Spleen (tissue), 11 donors: ENCODE measurements around the gene HDGFL3. TPM values are rescaled to one million over a fixed set of nuclear protein-coding genes. Genes with fewer than 3 reads are reported as not detected.

Source experiments
- DNase-seq: peaks from one replicate; pipeline ENCODE4 v3.0.0-alpha.2; 2020
- H3K27ac ChIP-seq, 8 donors: fragments of 200-600 bp; sonication (generic) in 7 of 8; 1 replicate in 4 of 8; 2 replicates in 4 of 8; pipeline versions ENCODE4 v1.5.0 to v1.8.0; 2016 to 2021; ENCODE audit warnings: inconsistent platforms in 4 of 8, mild to moderate bottlenecking in 4 of 8, moderate library complexity in 1 of 8
- H3K27me3 ChIP-seq, 7 donors: fragments of 200-600 bp; sonication (generic) in 6 of 7; replicated peaks in 1 of 7; 1 replicate in 4 of 7; 2 replicates in 3 of 7; pipeline versions ENCODE4 v1.5.0 to v1.8.0; 2016 to 2021; ENCODE audit warnings: inconsistent platforms in 3 of 7, mild to moderate bottlenecking in 1 of 7
- H3K36me3 ChIP-seq, 6 donors: fragments of 200-600 bp; sonication (generic) in 5 of 6; 1 replicate in 4 of 6; 2 replicates in 2 of 6; pipeline versions ENCODE4 v1.5.0 to v1.8.0; 2016 to 2021; ENCODE audit warnings: inconsistent platforms in 2 of 6
- H3K4me1 ChIP-seq, 6 donors: fragments of 200-600 bp; sonication (generic) in 5 of 6; 1 replicate in 3 of 6; 2 replicates in 3 of 6; pipeline versions ENCODE4 v1.5.0 to v1.8.0; 2016 to 2021; ENCODE audit warnings: inconsistent platforms in 3 of 6
- H3K4me3 ChIP-seq, 8 donors: fragments of 200-600 bp; sonication (generic) in 7 of 8; 1 replicate in 4 of 8; 2 replicates in 4 of 8; pipeline versions ENCODE4 v1.5.0 to v1.8.0; 2016 to 2021; ENCODE audit warnings: inconsistent platforms in 4 of 8, mild to moderate bottlenecking in 4 of 8, moderate library complexity in 2 of 8
- H3K9me3 ChIP-seq, 8 donors: fragments of 200-600 bp; sonication (generic) in 7 of 8; 1 replicate in 4 of 8; 2 replicates in 4 of 8; pipeline versions ENCODE4 v1.5.0 to v1.8.0; 2016 to 2021; ENCODE audit warnings: inconsistent platforms in 4 of 8
- POLR2A ChIP-seq, 3 donors: fragments of 450-650 bp; IDR thresholded peaks; one replicate each; pipeline ENCODE4 v1.5.1; 2017; ENCODE audit warnings: antibody characterized with exemption in 3 of 3, mild to moderate bottlenecking in 1 of 3
- POLR2AphosphoS5 ChIP-seq, 3 donors: sonication (generic); formaldehyde crosslinking; IDR thresholded peaks; one replicate each; pipeline ENCODE4 v1.5.1; 2017; ENCODE audit warnings: antibody characterized with exemption in 3 of 3
- WGBS, 5 donors: extraction: QIAGEN DNeasy Blood & Tissue Kit in 3 of 5; methylation state at CpG; one replicate each; pipeline versions ENCODE4 v1.1.5 to v1.1.7; 2013 to 2018; 5-methylcytosine and 5-hydroxymethylcytosine counted together
- intact Hi-C: fragments of 100-400 bp; cut with DNase I; formaldehyde crosslinking; loops from one replicate; pipeline ENCODE4 v1.15.0; 2023; ENCODE audit warnings: low total_unique reads
- polyA plus RNA-seq, 3 donors: library from polyadenylated mRNA; stranded (reverse); fragments of 200-250 nt; gene quantifications; one replicate each; pipeline ENCODE4 v1.2.1, GENCODE V29; 2013
- total RNA-seq, 7 donors: library from RNA; depleted of rRNA in 3 of 7; stranded (reverse); fragments of >200 nt in 3 of 7; fragmentation: NEBNext Ultra II Directional in 4 of 7; extraction: Animal tissue kit (Norgen Biotek cat#: 25700) in 4 of 7; gene quantifications; one replicate each; pipeline versions ENCODE4 v1.1.0 to v1.2.1, GENCODE V29; 2016 to 2021
- TF ChIP-seq, protein P1 (sequence below), 11 experiments: fragments of 200-600 bp in 7 of 11; fragments of 450-650 bp in 4 of 11; sonication (generic) in 4 of 11; IDR thresholded peaks in 8 of 11; conservative IDR thresholded peaks in 3 of 11; 1 replicate in 7 of 11; 2 replicates in 4 of 11; pipeline versions ENCODE4 v1.4.0 to v1.8.0; 2016 to 2021; ENCODE audit warnings: antibody characterized with exemption in 11 of 11, inconsistent platforms in 4 of 11, mild to moderate bottlenecking in 1 of 11
- donor health status: healthy with polysubstance abuse.
- donor health status: DM: no; HTN: no; CAD: no; lungs with moderate emphysema.
- donor health status: DM: no; HTN: no; CAD: no.
- donor health status: Bipolar disorder and iron deficiency.
- donor health status: healthy.
- donor health status: DM: no; HTN: no; CAD: no.
- donor health status: DM: yes; HTN: yes; CAD: no.

HDGFL3 gene
- total and polyA plus RNA-seq, 10 donors = 4.6 to 35.1 (median 20.6) TPM

DNA sequence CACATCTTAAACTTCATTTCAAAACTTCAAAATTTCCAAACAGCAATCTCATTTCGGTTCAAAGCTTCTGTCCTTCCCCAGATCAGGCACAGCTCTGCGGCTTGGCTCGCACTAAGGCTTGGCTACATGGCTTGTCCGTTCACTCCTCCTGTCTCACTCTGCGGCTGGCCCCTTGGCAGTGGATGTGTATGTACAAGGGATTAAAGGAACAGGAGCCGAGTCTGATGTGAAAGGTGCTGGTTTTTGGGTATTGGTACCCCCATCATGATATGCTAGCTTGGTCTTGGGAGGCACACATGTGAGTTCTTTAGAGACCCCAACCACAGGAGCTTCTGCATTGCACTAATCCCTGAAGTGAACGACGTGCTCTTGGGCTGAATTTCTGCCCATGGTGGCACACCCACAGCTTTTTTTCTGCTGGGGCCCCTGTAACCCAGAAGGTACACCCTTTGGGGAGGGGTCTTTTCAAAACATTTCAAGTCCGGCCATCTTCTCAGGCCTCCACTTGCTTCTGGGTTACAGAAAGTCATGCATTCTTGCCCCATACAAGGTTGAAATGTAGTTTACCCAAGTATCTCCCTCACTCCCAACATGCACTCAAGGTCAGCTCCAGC lies 87.5 kb downstream of the HDGFL3 start:
- 84 to 98% (median 91%) methylated on average over 9 of the region's 9 CpGs for WGBS, 5 donors
- intact Hi-C loops = no loop called here

DNA sequence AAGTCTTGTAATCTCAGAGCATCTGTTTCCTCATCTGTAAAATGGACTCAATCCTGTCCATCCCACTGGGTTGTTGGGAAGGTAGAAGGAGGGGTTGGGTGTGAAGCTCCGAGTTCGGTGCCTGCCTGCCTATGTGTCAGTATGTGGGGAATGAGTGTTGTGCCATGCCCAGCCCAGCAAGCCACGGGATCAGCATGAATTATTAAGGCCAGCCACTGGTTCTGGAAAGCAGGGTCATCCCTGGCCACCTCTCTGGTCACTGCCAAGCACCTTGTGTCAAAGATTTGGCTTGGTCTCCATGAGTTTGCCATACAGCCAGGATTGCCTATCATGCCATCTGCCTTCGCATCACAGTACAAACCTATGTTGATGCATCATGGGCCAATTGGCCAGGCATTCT lies 88.7 kb downstream of the HDGFL3 start:
- intact Hi-C loops = no loop called here
- 85 to 94% (median 90%) methylated on average over 4 of the region's 4 CpGs for WGBS, 5 donors
- H3K27me3 ChIP-seq = no peaks in the 10 kb centered on the region
- H3K9me3 ChIP-seq = no peaks in the 10 kb centered on the region
- no peak overlapping the region for H3K27ac ChIP-seq
- H3K36me3 ChIP-seq = peaks cover 0 to 90% (median 0%) of the 10 kb centered on the region in 6 donors
- DNase-seq = no peak
- no peak for TF ChIP-seq POLR2A (IDR thresholded peaks at IDR 0.05)
- TF ChIP-seq POLR2AphosphoS5 (IDR thresholded peaks at IDR 0.05) = no peak
- TF ChIP-seq, protein P1, sequence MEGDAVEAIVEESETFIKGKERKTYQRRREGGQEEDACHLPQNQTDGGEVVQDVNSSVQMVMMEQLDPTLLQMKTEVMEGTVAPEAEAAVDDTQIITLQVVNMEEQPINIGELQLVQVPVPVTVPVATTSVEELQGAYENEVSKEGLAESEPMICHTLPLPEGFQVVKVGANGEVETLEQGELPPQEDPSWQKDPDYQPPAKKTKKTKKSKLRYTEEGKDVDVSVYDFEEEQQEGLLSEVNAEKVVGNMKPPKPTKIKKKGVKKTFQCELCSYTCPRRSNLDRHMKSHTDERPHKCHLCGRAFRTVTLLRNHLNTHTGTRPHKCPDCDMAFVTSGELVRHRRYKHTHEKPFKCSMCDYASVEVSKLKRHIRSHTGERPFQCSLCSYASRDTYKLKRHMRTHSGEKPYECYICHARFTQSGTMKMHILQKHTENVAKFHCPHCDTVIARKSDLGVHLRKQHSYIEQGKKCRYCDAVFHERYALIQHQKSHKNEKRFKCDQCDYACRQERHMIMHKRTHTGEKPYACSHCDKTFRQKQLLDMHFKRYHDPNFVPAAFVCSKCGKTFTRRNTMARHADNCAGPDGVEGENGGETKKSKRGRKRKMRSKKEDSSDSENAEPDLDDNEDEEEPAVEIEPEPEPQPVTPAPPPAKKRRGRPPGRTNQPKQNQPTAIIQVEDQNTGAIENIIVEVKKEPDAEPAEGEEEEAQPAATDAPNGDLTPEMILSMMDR (IDR thresholded peaks at IDR 0.05 in 8 of 11, conservative IDR thresholded peaks at IDR 0.05 in 3 of 11) = no peak
- no peak overlapping the region for H3K4me3 ChIP-seq
- no peaks in the 10 kb centered on the region for H3K4me1 ChIP-seq

More for the DNA sequence above, 87.5 kb downstream of the HDGFL3 start:
- TF ChIP-seq POLR2A (IDR thresholded peaks at IDR 0.05) (no peak), POLR2AphosphoS5 (IDR thresholded peaks at IDR 0.05) (no peak)
- TF ChIP-seq, protein P1 (IDR thresholded peaks at IDR 0.05 in 8 of 11, conservative IDR thresholded peaks at IDR 0.05 in 3 of 11) = no peak
- peaks cover 0 to 87% (median 0%) of the 10 kb centered on the region in 6 donors for H3K36me3 ChIP-seq
- no peak overlapping the region for H3K4me3 ChIP-seq
- no peak for DNase-seq
- H3K4me1 ChIP-seq = no peaks in the 10 kb centered on the region
- no peaks in the 10 kb centered on the region for H3K9me3 ChIP-seq
- H3K27ac ChIP-seq = no peak overlapping the region
- H3K27me3 ChIP-seq = no peaks in the 10 kb centered on the region

DNA sequence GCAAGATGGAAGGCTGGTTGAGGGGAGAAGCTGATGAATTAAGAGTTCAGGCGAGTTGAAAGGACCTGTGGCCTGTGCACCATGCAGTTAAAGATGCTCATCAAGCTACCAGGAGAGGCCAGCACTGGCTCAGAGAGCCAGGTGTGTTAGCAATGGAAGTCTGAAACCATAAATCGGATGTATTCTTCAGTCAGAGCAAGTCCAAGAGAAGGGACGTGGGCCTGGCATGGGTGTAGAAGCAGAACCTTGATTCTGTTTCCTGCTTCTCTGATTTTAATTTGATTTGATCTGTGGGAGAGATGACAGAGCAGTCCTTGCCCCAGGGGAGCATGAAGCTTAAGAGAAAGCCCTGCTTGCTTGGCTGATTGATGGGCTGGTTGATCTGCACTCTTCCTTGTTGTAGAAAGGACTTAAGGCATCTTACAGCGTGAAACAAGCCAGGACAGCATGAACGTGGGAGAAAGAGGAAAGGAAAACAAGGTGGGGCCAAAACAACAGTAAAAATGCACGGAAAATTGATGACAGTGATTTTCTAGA lies 89.3 kb downstream of the HDGFL3 start:
- peaks cover 0 to 90% (median 0%) of the 10 kb centered on the region in 6 donors for H3K36me3 ChIP-seq
- WGBS, 5 donors = 67 to 79% (median 70%) methylated on average over 6 of the region's 6 CpGs
- intact Hi-C loops = no loop called here
- no peak for DNase-seq
- peaks cover 0 to 5% (median under 1%) of the 10 kb centered on the region in 6 donors for H3K4me1 ChIP-seq
- TF ChIP-seq POLR2A (IDR thresholded peaks at IDR 0.05) = no peak
- H3K9me3 ChIP-seq = no peaks in the 10 kb centered on the region
- H3K4me3 ChIP-seq = no peak overlapping the region
- H3K27ac ChIP-seq = no peak overlapping the region
- H3K27me3 ChIP-seq = no peaks in the 10 kb centered on the region

DNA sequence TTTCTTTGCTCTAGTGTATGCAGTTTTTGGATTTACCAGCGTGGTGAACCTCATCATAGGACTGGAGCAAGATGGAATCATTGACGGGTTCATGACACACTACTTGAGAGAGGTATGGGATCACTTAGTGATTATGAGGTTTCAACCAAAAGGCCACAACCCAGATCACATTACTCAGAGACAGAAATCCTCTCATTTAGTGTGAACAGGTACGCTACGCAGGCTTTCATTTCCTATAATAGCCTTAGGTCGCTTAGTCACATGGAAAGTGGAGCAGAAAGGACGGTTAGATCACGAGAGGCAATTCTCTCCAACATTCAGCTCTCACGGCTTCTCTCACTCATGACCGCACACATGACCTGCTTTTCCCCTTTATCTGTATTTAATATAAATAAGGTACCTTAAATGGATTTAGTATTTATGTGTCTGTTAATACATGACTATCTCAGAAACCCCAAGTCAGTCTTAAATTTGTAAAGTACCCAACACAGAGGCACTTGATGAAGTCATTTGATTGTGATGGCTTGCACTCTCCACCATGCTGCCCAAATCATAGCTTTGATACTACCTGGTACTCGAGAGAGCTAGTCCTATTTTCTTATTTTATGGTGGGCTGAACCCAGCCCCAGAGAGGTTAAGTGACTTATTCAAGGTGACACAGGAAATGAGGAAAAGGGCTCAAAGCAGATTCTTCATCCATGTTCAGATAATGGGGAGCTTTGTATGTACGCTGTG lies 91.6 kb downstream of the HDGFL3 start:
- TF ChIP-seq POLR2A (IDR thresholded peaks at IDR 0.05) (no peak), POLR2AphosphoS5 (IDR thresholded peaks at IDR 0.05) (no peak)
- TF ChIP-seq, protein P1 (IDR thresholded peaks at IDR 0.05 in 8 of 11, conservative IDR thresholded peaks at IDR 0.05 in 3 of 11) = no peak
- Histone ChIP-seq H3K27ac (no peak overlapping the region), H3K9me3 (no peaks in the 10 kb centered on the region), H3K27me3 (no peaks in the 10 kb centered on the region), H3K4me3 (no peak overlapping the region), H3K4me1 (peaks cover 0 to 24% (median 7%) of the 10 kb centered on the region in 6 donors), H3K36me3 (peaks cover 0 to 82% (median 0%) of the 10 kb centered on the region in 6 donors)
- DNase-seq = no peak
- intact Hi-C loops = no loop called here
- 73 to 92% (median 88%) methylated on average over 11 of the region's 11 CpGs for WGBS, 5 donors
